Small intestine (tissue), 7 donors: ENCODE data around the gene MYCN. TPM values are rescaled to one million over a fixed set of nuclear protein-coding genes. Genes with fewer than 3 reads are reported as not detected.

Experiments used
- DNase-seq, 2 donors: peaks; one replicate each; pipeline versions ENCODE4 v3.0.0 to v3.0.0-alpha.2; 2013
- FAIRE-seq: peaks from 2 replicates; lab custom pipeline; 2012; peaks lifted over from hg19 to GRCh38; lab: Jason Lieb, UNC
- H3K27ac ChIP-seq, 3 donors: one replicate each; pipeline ENCODE4 v1.5.1; 2013; ENCODE audit warnings: low read length in 2 of 3, mild to moderate bottlenecking in 2 of 3, control low read depth in 1 of 3, inconsistent platforms in 1 of 3, low read depth in 1 of 3, moderate library complexity in 1 of 3
- H3K27me3 ChIP-seq, 3 donors: one replicate each; pipeline ENCODE4 v1.6.1; 2013; ENCODE audit warnings: low read length in 3 of 3, inconsistent platforms in 1 of 3; ENCODE audit not compliant: control insufficient read depth in 3 of 3, insufficient read depth in 3 of 3
- H3K36me3 ChIP-seq, 3 donors: one replicate each; pipeline ENCODE4 v1.6.1; 2013; ENCODE audit warnings: low read length in 3 of 3, inconsistent platforms in 1 of 3, low read depth in 1 of 3, mild to moderate bottlenecking in 1 of 3, moderate library complexity in 1 of 3; ENCODE audit not compliant: control insufficient read depth in 3 of 3, insufficient read depth in 2 of 3
- H3K4me1 ChIP-seq, 3 donors: one replicate each; pipeline ENCODE4 v1.6.1; 2013; ENCODE audit warnings: low read length in 2 of 3, inconsistent platforms in 1 of 3, low read depth in 1 of 3, mild to moderate bottlenecking in 1 of 3, moderate library complexity in 1 of 3; ENCODE audit not compliant: control insufficient read depth in 3 of 3, insufficient read depth in 2 of 3
- H3K4me3 ChIP-seq, 3 donors: one replicate each; pipeline ENCODE4 v1.5.1; 2013; ENCODE audit warnings: low read length in 3 of 3, control low read depth in 1 of 3, inconsistent platforms in 1 of 3, low read depth in 1 of 3, mild to moderate bottlenecking in 1 of 3, moderate library complexity in 1 of 3
- H3K9me3 ChIP-seq, 2 donors: one replicate each; pipeline ENCODE4 v1.6.1; 2013; ENCODE audit warnings: low read depth in 1 of 2, low read length in 1 of 2; ENCODE audit not compliant: control insufficient read depth in 2 of 2, insufficient read depth in 1 of 2
- WGBS, 3 donors: extraction: QIAGEN DNeasy Blood & Tissue Kit; methylation state at CpG; one replicate each; pipeline ENCODE4 v1.1.7; 2013; 5-methylcytosine and 5-hydroxymethylcytosine counted together
- polyA plus RNA-seq, 4 donors: library from polyadenylated mRNA; stranded (reverse) in 3 of 4; unstranded in 1 of 4; fragments of 200-250 nt in 3 of 4; fragments of 120-200 nt in 1 of 4; gene quantifications; one replicate each; pipeline versions ENCODE4 v1.2.1 to v1.2.3, GENCODE V29; 2013
- donor health status: healthy with polysubstance abuse.
- donor health status: control.
- donor health status: control.
- donor health status: Bipolar disorder and iron deficiency.
- donor health status: healthy.

MYCN gene
- polyA plus RNA-seq, 4 donors, result 1.1 to 16.4 (median 2.3) TPM

- no peaks in the 10 kb centered on the region for H3K9me3 ChIP-seq
- H3K4me1 ChIP-seq, result no peaks in the 10 kb centered on the region
- H3K36me3 ChIP-seq, result no peaks in the 10 kb centered on the region
- H3K27me3 ChIP-seq, result no peaks in the 10 kb centered on the region
- FAIRE-seq (no peak), DNase-seq (no peak)
- 83 to 94% (median 92%) methylated on average over 7 of the region's 7 CpGs for WGBS, 3 donors
- no peak overlapping the region for H3K27ac ChIP-seq
- H3K4me3 ChIP-seq, result no peak overlapping the region
These were observed 53.3 kb downstream of the MYCN start for GRCh38 chr2:15993666-15994065.

DNA sequence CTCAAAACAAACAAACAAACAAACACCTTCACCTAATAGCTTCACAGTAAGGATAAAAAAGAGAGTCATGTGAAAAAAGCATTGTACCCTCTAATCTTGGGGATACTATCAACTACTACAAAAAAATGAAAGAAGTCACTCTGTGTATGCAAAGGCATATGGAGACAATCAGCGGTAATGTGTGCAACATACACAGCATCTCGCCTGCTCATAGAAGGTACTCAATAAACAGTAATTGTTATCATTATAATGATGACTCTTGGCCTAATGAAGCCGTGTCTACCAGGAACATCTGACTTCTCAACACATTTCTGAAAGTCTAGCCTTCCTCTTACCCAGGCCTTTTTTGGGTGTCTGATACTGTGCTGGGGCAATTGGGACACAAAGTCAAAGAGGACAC lies 55.3 kb downstream of the MYCN start:
- Histone ChIP-seq H3K27ac (no peak overlapping the region), H3K4me3 (no peak overlapping the region), H3K4me1 (no peaks in the 10 kb centered on the region), H3K9me3 (no peaks in the 10 kb centered on the region), H3K36me3 (no peaks in the 10 kb centered on the region), H3K27me3 (no peaks in the 10 kb centered on the region)
- no peak for DNase-seq
- no peak for FAIRE-seq
- 83 to 92% (median 90%) methylated on average over 3 of the region's 3 CpGs for WGBS, 3 donors
